COLO668 (cell line): ENCODE data around the gene LRRC74A.
A peak's percentile ranks its signal among the peaks of the same experiment; 100 is the strongest.

Source experiments
- DNase-seq: peaks from one replicate; lab custom pipeline; 2025; ENCODE audit not compliant: unreplicated experiment; lab: John Stamatoyannopoulos, UW

Gene LRRC74A

GRCh38 chr14:76844223-76844622 is 18.0 kb downstream of the LRRC74A start:
- no peak for DNase-seq

- DNase-seq: no peak
Measured at GRCh38 chr14:76846331-76847047, 20.3 kb downstream of the LRRC74A start.

GRCh38 chr14:76848879-76849278 is 22.7 kb downstream of the LRRC74A start:
- no peak for DNase-seq

GRCh38 chr14:76855066-76855465 is 28.9 kb downstream of the LRRC74A start:
- DNase-seq: no peak

GRCh38 chr14:76856769-76857168 is 30.6 kb downstream of the LRRC74A start:
- DNase-seq: no peak

- no peak for DNase-seq
Measured at GRCh38 chr14:76861574-76862255, 35.5 kb downstream of the LRRC74A start.

GRCh38 chr14:76862546-76863282 is 36.5 kb downstream of the LRRC74A start:
- DNase-seq: no peak

GRCh38 chr14:76863724-76864407 is 37.7 kb downstream of the LRRC74A start:
- peak; percentile 52 for DNase-seq

GRCh38 chr14:76866456-76866855 is 40.2 kb downstream of the LRRC74A start:
- no peak for DNase-seq

GRCh38 chr14:76867516-76868453 is 41.6 kb downstream of the LRRC74A start:
- DNase-seq: no peak

- DNase-seq: no peak
Measured at GRCh38 chr14:76868454-76869170, 42.4 kb downstream of the LRRC74A start.

GRCh38 chr14:76870166-76870565 is 44.0 kb downstream of the LRRC74A start:
- peak; percentile 34 for DNase-seq

GRCh38 chr14:76872796-76873432 is 46.7 kb downstream of the LRRC74A start:
- peak; percentile 57 for DNase-seq

- no peak for DNase-seq
Measured at GRCh38 chr14:76874734-76875133, 48.5 kb downstream of the LRRC74A start.

- DNase-seq: peak; percentile 59
Measured at GRCh38 chr14:76876076-76876475, 49.9 kb downstream of the LRRC74A start.

- DNase-seq: no peak
Measured at GRCh38 chr14:76877871-76878270, 51.7 kb downstream of the LRRC74A start.

GRCh38 chr14:76880449-76880848 is 54.2 kb downstream of the LRRC74A start:
- DNase-seq: no peak

GRCh38 chr14:76881348-76881747 is 55.1 kb downstream of the LRRC74A start:
- DNase-seq: no peak

- DNase-seq: no peak
Measured at GRCh38 chr14:76882651-76883050, 56.4 kb downstream of the LRRC74A start.
